HEK293T (cell line): Measurements from ENCODE around the gene CEP57L1.

ENCODE experiments used
- BHLHE40 ChIP-seq: fragments of 450-650 bp; IDR thresholded peaks from 2 replicates; pipeline ENCODE4 v1.6.1; 2016; ENCODE audit warnings: mild to moderate bottlenecking, moderate library complexity, borderline replicate concordance
- CTBP1 ChIP-seq: fragments of 450-650 bp; IDR thresholded peaks from 2 replicates; pipeline ENCODE4 v1.6.1; 2016; ENCODE audit warnings: borderline replicate concordance
- FOXA1 ChIP-seq: fragments of 450-650 bp; IDR thresholded peaks from 2 replicates; pipeline ENCODE4 v1.6.1; 2016; ENCODE audit warnings: mild to moderate bottlenecking
- FOXK2 ChIP-seq: fragments of 450-650 bp; IDR thresholded peaks from 2 replicates; pipeline ENCODE4 v1.6.1; 2016; ENCODE audit warnings: mild to moderate bottlenecking
- FOXM1 ChIP-seq: fragments of 450-650 bp; IDR thresholded peaks from 2 replicates; pipeline ENCODE4 v1.6.1; 2017; ENCODE audit warnings: mild to moderate bottlenecking, borderline replicate concordance
- L3MBTL2 ChIP-seq: fragments of 450-650 bp; conservative IDR thresholded peaks from 2 replicates; pipeline ENCODE4 v1.6.1; 2016; ENCODE audit warnings: mild to moderate bottlenecking
- LEF1 ChIP-seq: fragments of 450-650 bp; IDR thresholded peaks from 2 replicates; pipeline ENCODE4 v1.6.1; 2017; ENCODE audit warnings: mild to moderate bottlenecking, borderline replicate concordance
- NFRKB ChIP-seq: fragments of 450-650 bp; IDR thresholded peaks from 2 replicates; pipeline ENCODE4 v1.6.1; 2016; ENCODE audit warnings: mild to moderate bottlenecking, moderate library complexity
- SP1 ChIP-seq: fragments of 450-650 bp; IDR thresholded peaks from 2 replicates; pipeline ENCODE4 v1.6.1; 2017
- SUZ12 ChIP-seq: fragments of 450-650 bp; IDR thresholded peaks from 2 replicates; pipeline ENCODE4 v1.6.1; 2016; ENCODE audit warnings: mild to moderate bottlenecking
- TARDBP ChIP-seq: fragments of 450-650 bp; IDR thresholded peaks from 2 replicates; pipeline ENCODE4 v1.6.1; 2016
- ZNF384 ChIP-seq: fragments of 450-650 bp; IDR thresholded peaks from 2 replicates; pipeline ENCODE4 v1.6.1; 2016
- TF ChIP-seq, protein P1 (sequence below): fragments of 450-650 bp; IDR thresholded peaks from 2 replicates; pipeline ENCODE4 v1.6.1; 2016

DNA sequence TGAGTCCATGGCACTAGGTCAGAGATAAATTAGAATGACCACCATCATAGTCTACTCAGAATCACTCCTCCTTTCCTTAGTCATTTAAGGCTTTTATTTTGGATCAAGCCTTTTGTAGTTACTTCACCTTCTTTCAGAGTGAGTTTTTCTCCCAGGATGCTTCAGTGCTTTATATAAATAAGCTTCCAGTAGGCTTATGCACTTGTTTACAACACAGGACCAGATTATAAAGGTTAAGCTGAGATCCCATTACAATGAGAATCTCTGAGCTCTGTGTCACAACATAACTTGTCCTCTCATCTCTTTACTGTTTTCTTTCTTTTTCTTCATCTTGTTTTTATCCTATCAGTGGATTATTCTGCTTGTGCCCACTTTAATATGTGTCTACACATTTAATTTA is 47.9 kb downstream of the CEP57L1 start:
- TF ChIP-seq FOXK2 (no peak), ZNF384 (no peak), SUZ12 (no peak), SP1 (no peak), TARDBP (no peak), FOXM1 (no peak), BHLHE40 (no peak), LEF1 (no peak), FOXA1 (no peak), L3MBTL2 (no peak), CTBP1 (no peak), NFRKB (no peak)
- TF ChIP-seq, protein P1, sequence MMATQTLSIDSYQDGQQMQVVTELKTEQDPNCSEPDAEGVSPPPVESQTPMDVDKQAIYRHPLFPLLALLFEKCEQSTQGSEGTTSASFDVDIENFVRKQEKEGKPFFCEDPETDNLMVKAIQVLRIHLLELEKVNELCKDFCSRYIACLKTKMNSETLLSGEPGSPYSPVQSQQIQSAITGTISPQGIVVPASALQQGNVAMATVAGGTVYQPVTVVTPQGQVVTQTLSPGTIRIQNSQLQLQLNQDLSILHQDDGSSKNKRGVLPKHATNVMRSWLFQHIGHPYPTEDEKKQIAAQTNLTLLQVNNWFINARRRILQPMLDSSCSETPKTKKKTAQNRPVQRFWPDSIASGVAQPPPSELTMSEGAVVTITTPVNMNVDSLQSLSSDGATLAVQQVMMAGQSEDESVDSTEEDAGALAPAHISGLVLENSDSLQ = no peak
